RWPE2 (cell line): ENCODE data around the gene CCDC158.

Source experiments
- ATAC-seq: fragments of 200-7000 bp; cut with Tn5 transposase; 3 replicates; pipeline ENCODE4 v1.9.1; 2021; ENCODE audit warnings: low read depth
- DNase-seq: peaks from one replicate; pipeline ENCODE4 v3.0.0-alpha.2; 2020; ENCODE audit warnings: low spot score
- H3K27ac ChIP-seq: fragments of 450-650 bp; 2 replicates; pipeline ENCODE4 v1.5.1; 2017; ENCODE audit warnings: mild to moderate bottlenecking; ENCODE audit not compliant: poor library complexity, severe bottlenecking
- H3K27me3 ChIP-seq: fragments of 250-450 bp; sonication (Bioruptor Pico); 2 replicates; pipeline ENCODE4 v1.5.1; 2021; ENCODE audit warnings: mild to moderate bottlenecking, moderate library complexity; ENCODE audit not compliant: insufficient read depth, poor library complexity, severe bottlenecking
- H3K36me3 ChIP-seq: fragments of 250-450 bp; sonication (Bioruptor Pico); 2 replicates; pipeline ENCODE4 v1.5.1; 2020; ENCODE audit warnings: low read depth, mild to moderate bottlenecking, moderate library complexity
- H3K4me1 ChIP-seq: fragments of 250-450 bp; sonication (Bioruptor Pico); 2 replicates; pipeline ENCODE4 v1.5.1; 2021; ENCODE audit warnings: mild to moderate bottlenecking, moderate library complexity; ENCODE audit not compliant: insufficient read depth, poor library complexity, severe bottlenecking
- H3K4me3 ChIP-seq: fragments of 250-450 bp; sonication (Bioruptor Pico); 2 replicates; pipeline ENCODE4 v1.5.1; 2021; ENCODE audit warnings: mild to moderate bottlenecking, moderate library complexity; ENCODE audit not compliant: severe bottlenecking
- H3K9me3 ChIP-seq: fragments of 250-450 bp; sonication (Bioruptor Pico); 2 replicates; pipeline ENCODE4 v1.5.1; 2021; ENCODE audit warnings: mild to moderate bottlenecking, moderate library complexity; ENCODE audit not compliant: severe bottlenecking
- TF ChIP-seq, protein P1 (sequence below): fragments of 450-650 bp; IDR thresholded peaks from one replicate; pipeline ENCODE4 v1.5.1; 2017; ENCODE audit warnings: mild to moderate bottlenecking, moderate library complexity; ENCODE audit not compliant: poor library complexity, severe bottlenecking

The CCDC158 gene

GRCh38 chr4:76449833-76450232 lies 28.9 kb upstream of the CCDC158 start:
- ATAC-seq: no peak
- no peak for DNase-seq
- no peak overlapping the region for H3K4me3 ChIP-seq

GRCh38 chr4:76449362-76449767 lies 28.4 kb upstream of the CCDC158 start:
- Histone ChIP-seq H3K4me1 (no peaks in the 10 kb centered on the region), H3K9me3 (no peaks in the 10 kb centered on the region), H3K27me3 (no peaks in the 10 kb centered on the region), H3K36me3 (no peaks in the 10 kb centered on the region), H3K27ac (no peak overlapping the region), H3K4me3 (no peak overlapping the region)
- TF ChIP-seq, protein P1, sequence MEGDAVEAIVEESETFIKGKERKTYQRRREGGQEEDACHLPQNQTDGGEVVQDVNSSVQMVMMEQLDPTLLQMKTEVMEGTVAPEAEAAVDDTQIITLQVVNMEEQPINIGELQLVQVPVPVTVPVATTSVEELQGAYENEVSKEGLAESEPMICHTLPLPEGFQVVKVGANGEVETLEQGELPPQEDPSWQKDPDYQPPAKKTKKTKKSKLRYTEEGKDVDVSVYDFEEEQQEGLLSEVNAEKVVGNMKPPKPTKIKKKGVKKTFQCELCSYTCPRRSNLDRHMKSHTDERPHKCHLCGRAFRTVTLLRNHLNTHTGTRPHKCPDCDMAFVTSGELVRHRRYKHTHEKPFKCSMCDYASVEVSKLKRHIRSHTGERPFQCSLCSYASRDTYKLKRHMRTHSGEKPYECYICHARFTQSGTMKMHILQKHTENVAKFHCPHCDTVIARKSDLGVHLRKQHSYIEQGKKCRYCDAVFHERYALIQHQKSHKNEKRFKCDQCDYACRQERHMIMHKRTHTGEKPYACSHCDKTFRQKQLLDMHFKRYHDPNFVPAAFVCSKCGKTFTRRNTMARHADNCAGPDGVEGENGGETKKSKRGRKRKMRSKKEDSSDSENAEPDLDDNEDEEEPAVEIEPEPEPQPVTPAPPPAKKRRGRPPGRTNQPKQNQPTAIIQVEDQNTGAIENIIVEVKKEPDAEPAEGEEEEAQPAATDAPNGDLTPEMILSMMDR: no peak
- DNase-seq: no peak
- ATAC-seq: no peak

More at GRCh38 chr4:76449833-76450232, 28.9 kb upstream of the CCDC158 start:
- Histone ChIP-seq H3K9me3 (no peaks in the 10 kb centered on the region), H3K27ac (no peak overlapping the region), H3K36me3 (no peaks in the 10 kb centered on the region), H3K4me1 (no peaks in the 10 kb centered on the region), H3K27me3 (no peaks in the 10 kb centered on the region)
- TF ChIP-seq, protein P1: no peak

DNA sequence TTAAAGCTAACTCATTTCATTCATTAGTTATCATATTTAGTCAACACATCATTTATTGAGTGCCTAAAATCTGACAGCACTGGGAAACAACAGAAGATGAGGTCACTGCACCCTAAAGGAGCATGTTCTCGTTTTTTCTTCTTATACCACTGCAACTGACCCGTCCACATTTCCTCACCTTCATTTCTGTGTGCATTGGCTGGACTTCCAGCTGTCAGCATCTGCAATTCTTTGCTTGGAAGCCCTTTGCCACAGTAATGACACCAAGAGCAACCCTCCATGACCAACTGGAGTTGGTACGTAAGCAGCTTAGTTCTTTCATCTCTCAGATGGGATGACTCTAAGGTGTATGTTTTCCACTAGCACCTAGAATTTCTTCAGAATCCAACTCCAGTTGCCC lies 27.3 kb upstream of the CCDC158 start:
- DNase-seq (no peak), ATAC-seq (no peak)
- H3K36me3 ChIP-seq: no peaks in the 10 kb centered on the region
- no peaks in the 10 kb centered on the region for H3K4me1 ChIP-seq
- H3K4me3 ChIP-seq: no peak overlapping the region
- no peak overlapping the region for H3K27ac ChIP-seq
- TF ChIP-seq, protein P1: no peak
- no peaks in the 10 kb centered on the region for H3K27me3 ChIP-seq
- no peaks in the 10 kb centered on the region for H3K9me3 ChIP-seq

- Histone ChIP-seq H3K36me3 (no peaks in the 10 kb centered on the region), H3K9me3 (no peaks in the 10 kb centered on the region), H3K27me3 (no peaks in the 10 kb centered on the region), H3K27ac (no peak overlapping the region), H3K4me1 (no peaks in the 10 kb centered on the region), H3K4me3 (no peak overlapping the region)
- DNase-seq: no peak
- no peak for ATAC-seq
- TF ChIP-seq, protein P1: no peak
Measured at GRCh38 chr4:76447393-76447851, 26.5 kb upstream of the CCDC158 start.

DNA sequence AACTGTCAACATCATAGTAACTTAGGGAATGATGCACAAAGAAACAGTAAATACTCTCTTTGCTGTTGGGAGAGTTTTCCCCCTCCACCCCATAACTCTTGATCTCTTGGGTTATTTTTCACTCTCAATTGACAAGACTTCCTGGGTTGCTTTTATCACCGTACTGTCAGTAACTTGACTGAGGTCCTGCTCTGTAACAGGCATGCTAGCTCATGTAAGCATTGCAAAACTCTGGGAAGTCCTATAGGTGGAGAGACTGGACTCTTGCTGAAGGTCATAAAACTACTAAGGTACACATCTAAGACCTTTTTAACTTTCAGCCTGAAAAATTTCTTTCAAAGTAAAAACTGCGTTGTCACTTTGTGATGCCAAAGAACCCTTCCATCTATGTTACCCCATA lies 25.0 kb upstream of the CCDC158 start:
- H3K9me3 ChIP-seq: no peaks in the 10 kb centered on the region
- H3K4me3 ChIP-seq: no peak overlapping the region
- no peak overlapping the region for H3K27ac ChIP-seq
- no peak for DNase-seq
- TF ChIP-seq, protein P1: no peak
- H3K4me1 ChIP-seq: no peaks in the 10 kb centered on the region
- no peaks in the 10 kb centered on the region for H3K27me3 ChIP-seq
- no peak for ATAC-seq
- H3K36me3 ChIP-seq: no peaks in the 10 kb centered on the region
